Muscle layer of colon (tissue), 2 donors: Measurements from ENCODE around the gene RIMS4.
A peak's percentile ranks its signal among the peaks of the same experiment; 100 is the strongest.

ENCODE experiments used
- H3K27ac ChIP-seq: one replicate; pipeline ENCODE4 v1.7.0; 2013; ENCODE audit warnings: low read depth, mild to moderate bottlenecking, low read length, moderate library complexity
- H3K27me3 ChIP-seq, 2 donors: one replicate each; pipeline ENCODE4 v1.7.0; 2013; ENCODE audit warnings: low read length in 2 of 2, mild to moderate bottlenecking in 2 of 2; ENCODE audit not compliant: insufficient read depth in 2 of 2, control insufficient read depth in 1 of 2
- H3K36me3 ChIP-seq: one replicate; pipeline ENCODE4 v1.7.0; 2013; ENCODE audit warnings: mild to moderate bottlenecking, low read length; ENCODE audit not compliant: insufficient read depth
- H3K4me1 ChIP-seq: one replicate; pipeline ENCODE4 v1.7.0; 2013; ENCODE audit warnings: mild to moderate bottlenecking, low read length; ENCODE audit not compliant: insufficient read depth
- H3K4me3 ChIP-seq, 2 donors: one replicate each; pipeline ENCODE4 v1.7.0; 2013; ENCODE audit warnings: low read length in 2 of 2, low read depth in 1 of 2, mild to moderate bottlenecking in 1 of 2, moderate library complexity in 1 of 2
- H3K9ac ChIP-seq: one replicate; pipeline ENCODE4 v1.7.0; 2013; ENCODE audit warnings: low read length
- H3K9me3 ChIP-seq: one replicate; pipeline ENCODE4 v1.7.0; 2013; ENCODE audit warnings: mild to moderate bottlenecking, low read length
- donor health status: abdominal sarcoma.
- donor health status: Adenocarcinoma of cecum.

Gene RIMS4

DNA sequence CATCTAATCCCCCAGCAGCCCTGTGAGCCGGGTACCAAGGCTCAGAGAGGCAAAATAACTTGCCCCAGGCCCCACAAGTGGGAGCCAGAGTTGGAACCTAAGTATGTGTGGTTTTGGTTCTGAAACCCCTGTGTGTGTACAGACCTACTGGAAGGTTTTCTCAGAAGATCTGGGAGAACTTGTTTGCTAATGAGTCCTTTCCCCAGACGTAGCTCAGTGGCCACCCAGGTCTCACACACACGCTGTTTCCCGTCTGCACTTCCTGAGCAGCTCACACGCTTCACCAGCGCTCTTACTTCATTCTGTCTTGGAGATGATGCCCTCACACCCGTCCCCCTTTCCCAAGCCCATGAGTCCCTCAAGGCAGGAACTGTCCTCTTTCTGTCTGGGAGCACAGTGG, 87.0 kb downstream of the RIMS4 start:
- H3K4me3 ChIP-seq: no peak overlapping the region
- no peaks in the 10 kb centered on the region for H3K36me3 ChIP-seq
- H3K9me3 ChIP-seq: no peaks in the 10 kb centered on the region
- no peak overlapping the region for H3K27ac ChIP-seq
- H3K27me3 ChIP-seq: peaks cover 0 to 7% of the 10 kb centered on the region in 2 donors
- H3K9ac ChIP-seq: no peak overlapping the region
- peaks cover 5% of the 10 kb centered on the region for H3K4me1 ChIP-seq

DNA sequence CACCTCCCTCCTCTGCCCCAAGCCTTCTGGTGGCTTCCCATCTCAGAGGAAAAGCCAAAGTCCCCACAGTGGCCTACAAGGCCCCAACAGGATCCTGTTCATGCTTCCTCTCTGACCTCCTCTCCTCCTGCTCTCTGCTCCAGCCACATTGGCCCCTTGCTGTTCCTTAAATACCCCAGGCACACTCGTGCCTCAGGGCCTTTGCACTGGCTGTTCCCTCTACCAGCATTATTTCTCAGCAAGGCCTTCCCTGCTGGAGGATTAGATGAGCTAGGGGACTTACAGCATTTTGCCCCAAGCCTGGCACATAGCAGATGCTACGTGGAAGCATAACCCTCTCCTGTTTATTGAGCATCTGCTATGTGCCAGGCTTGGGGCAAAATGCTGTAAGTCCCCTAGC, 87.4 kb downstream of the RIMS4 start:
- H3K27ac ChIP-seq: no peak overlapping the region
- H3K36me3 ChIP-seq: no peaks in the 10 kb centered on the region
- no peaks in the 10 kb centered on the region for H3K9me3 ChIP-seq
- H3K4me3 ChIP-seq: no peak overlapping the region
- no peak overlapping the region for H3K9ac ChIP-seq
- peaks cover 5% of the 10 kb centered on the region for H3K4me1 ChIP-seq
- peaks cover 0 to 7% of the 10 kb centered on the region in 2 donors for H3K27me3 ChIP-seq

- Histone ChIP-seq H3K36me3 (no peaks in the 10 kb centered on the region), H3K9me3 (no peaks in the 10 kb centered on the region), H3K27ac (no peak overlapping the region), H3K9ac (no peak overlapping the region), H3K4me1 (peaks cover 5% of the 10 kb centered on the region), H3K4me3 (no peak overlapping the region), H3K27me3 (peaks cover 0 to 7% of the 10 kb centered on the region in 2 donors)
Observed at GRCh38 chr20:44721785-44722054, 88.6 kb downstream of the RIMS4 start.

- Histone ChIP-seq H3K27me3 (peaks cover 0 to 7% of the 10 kb centered on the region in 2 donors), H3K27ac (no peak overlapping the region), H3K4me1 (peaks cover 5% of the 10 kb centered on the region), H3K4me3 (no peak overlapping the region), H3K9me3 (no peaks in the 10 kb centered on the region), H3K9ac (no peak overlapping the region), H3K36me3 (no peaks in the 10 kb centered on the region)
Observed at GRCh38 chr20:44720997-44721784, 89.2 kb downstream of the RIMS4 start.

DNA sequence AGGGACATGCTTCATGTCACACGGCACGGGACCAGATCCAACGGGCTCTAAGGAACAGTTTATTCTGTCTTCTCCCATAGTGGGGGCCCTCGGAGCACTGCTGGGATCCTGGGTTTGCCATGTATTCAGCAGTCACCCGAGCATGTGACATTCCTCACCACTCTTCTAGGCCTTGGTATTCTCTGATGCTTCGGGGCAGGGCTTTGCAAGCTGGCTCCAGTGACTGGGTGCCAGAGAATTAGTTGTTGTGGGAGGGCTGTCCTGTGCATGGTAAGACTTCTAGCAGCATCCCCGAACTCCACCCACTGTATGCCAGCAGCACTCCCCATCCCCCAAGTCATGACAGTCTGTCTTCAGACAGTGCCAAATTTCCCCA, 89.7 kb downstream of the RIMS4 start:
- Histone ChIP-seq H3K4me1 (peaks cover 9% of the 10 kb centered on the region), H3K4me3 (no peak overlapping the region), H3K27me3 (peaks cover 0 to 7% of the 10 kb centered on the region in 2 donors), H3K27ac (no peak overlapping the region), H3K9ac (no peak overlapping the region), H3K36me3 (no peaks in the 10 kb centered on the region), H3K9me3 (no peaks in the 10 kb centered on the region)

GRCh38 chr20:44719841-44720240, 90.5 kb downstream of the RIMS4 start:
- Histone ChIP-seq H3K9ac (no peak overlapping the region), H3K4me1 (peaks cover 17% of the 10 kb centered on the region)

DNA sequence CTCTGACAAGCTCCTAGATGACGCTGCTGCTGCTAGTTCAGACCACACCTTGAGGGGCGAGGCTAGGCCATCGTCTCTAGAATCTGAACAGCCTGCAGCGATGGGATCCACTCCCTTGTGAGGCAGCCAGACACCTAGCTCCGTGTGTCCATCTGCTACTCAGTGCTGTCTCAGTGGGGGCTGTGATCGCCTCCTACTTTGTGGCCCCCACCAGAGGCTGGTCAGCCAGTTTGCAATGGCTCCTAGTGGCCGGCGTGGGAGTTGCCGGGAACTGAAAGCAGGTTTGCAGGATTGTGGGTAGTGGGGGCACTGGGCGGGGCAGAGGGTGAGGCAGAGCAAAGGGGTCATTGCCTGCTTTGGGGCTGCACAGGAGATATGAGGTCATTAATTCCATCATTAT, 92.4 kb downstream of the RIMS4 start:
- Histone ChIP-seq H3K4me3 (no peak overlapping the region), H3K9me3 (no peaks in the 10 kb centered on the region), H3K27me3 (no peaks in the 10 kb centered on the region), H3K9ac (no peak overlapping the region), H3K27ac (no peak overlapping the region), H3K36me3 (no peaks in the 10 kb centered on the region), H3K4me1 (peaks cover 24% of the 10 kb centered on the region)

More at GRCh38 chr20:44719841-44720240, 90.5 kb downstream of the RIMS4 start:
- Histone ChIP-seq H3K27me3 (peaks cover 0 to 5% of the 10 kb centered on the region in 2 donors), H3K36me3 (no peaks in the 10 kb centered on the region), H3K9me3 (no peaks in the 10 kb centered on the region), H3K27ac (no peak overlapping the region), H3K4me3 (no peak overlapping the region)

GRCh38 chr20:44716309-44717106, 93.8 kb downstream of the RIMS4 start:
- Histone ChIP-seq H3K4me3 (peak overlapping the region in 1 of 2 donors; percentile 37), H3K4me1 (peaks cover 24% of the 10 kb centered on the region), H3K9ac (no peak overlapping the region), H3K27ac (no peak overlapping the region), H3K27me3 (no peaks in the 10 kb centered on the region), H3K36me3 (no peaks in the 10 kb centered on the region), H3K9me3 (no peaks in the 10 kb centered on the region)

DNA sequence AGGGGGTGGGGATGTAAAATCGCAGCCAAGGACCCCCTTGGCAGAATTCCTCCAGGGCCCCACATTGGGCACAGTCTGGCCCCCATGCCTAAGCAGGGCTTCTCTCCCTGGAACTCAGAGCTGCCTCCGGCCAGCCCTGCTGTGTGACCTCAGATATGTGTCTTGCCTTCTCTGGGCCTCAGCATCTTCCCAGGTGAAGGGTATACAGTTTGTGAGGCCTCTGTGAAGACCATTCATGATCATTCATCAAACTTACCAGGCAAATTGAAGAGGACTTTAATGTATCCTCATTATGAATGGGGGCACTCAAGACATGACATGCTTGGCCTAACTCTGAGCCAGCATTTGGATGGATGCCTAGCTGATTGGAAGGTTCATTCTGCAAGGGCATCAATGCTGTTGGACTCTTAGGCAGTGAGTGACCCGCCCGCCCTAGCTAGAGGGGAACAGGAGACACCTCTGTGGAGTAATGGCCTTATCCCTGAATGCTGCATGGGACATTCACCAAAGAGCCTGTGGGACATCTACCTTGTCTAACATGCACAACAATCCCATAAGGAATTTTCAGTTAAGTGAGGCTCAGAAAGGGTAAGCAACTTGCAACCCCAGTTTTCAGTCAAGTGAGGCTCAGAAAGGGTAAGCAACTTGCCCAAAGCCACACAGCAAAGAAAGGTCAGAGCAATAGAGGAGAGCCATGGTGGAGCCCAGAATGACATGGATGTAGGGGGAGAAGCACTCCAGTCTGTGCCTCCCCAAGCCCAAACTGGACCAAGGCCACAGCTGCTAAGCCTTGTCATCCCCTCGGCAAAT, 94.6 kb downstream of the RIMS4 start:
- Histone ChIP-seq H3K4me3 (peak overlapping the region in 1 of 2 donors; percentile 37), H3K9me3 (no peaks in the 10 kb centered on the region), H3K4me1 (peaks cover 23% of the 10 kb centered on the region), H3K27ac (no peak overlapping the region), H3K9ac (no peak overlapping the region), H3K27me3 (no peaks in the 10 kb centered on the region), H3K36me3 (no peaks in the 10 kb centered on the region)

- H3K27ac ChIP-seq: no peak within 1 kb of the TSS
- H3K9me3 ChIP-seq: no peaks in the 10 kb centered on the region
- H3K4me3 ChIP-seq: peak within 1 kb of the TSS in 1 of 2 donors; percentile 37
- no peak within 1 kb of the TSS for H3K9ac ChIP-seq
- no peaks in the 10 kb centered on the region for H3K36me3 ChIP-seq
- peaks cover 19% of the 10 kb centered on the region for H3K4me1 ChIP-seq
- H3K27me3 ChIP-seq: no peaks in the 10 kb centered on the region
Observed at GRCh38 chr20:44714701-44715498, 95.4 kb downstream of the RIMS4 start, which contains the start of gene CCN5. Gene CCN5, plus strand, starts transcription at chr20:44715369. Its CDS starts 22 bp downstream, at chr20:44715391.
